ENCODE measurements around the gene MEGF9. TPM values are rescaled to one million over a fixed set of nuclear protein-coding genes. Genes with fewer than 3 reads are reported as not detected.

MEGF9 gene
- total and polyA plus RNA-seq, 2 donors (not counting 3 experiments of a cell fraction or from before 2014, with no cell fraction given) = 4.0 to 13.0 TPM

DNA sequence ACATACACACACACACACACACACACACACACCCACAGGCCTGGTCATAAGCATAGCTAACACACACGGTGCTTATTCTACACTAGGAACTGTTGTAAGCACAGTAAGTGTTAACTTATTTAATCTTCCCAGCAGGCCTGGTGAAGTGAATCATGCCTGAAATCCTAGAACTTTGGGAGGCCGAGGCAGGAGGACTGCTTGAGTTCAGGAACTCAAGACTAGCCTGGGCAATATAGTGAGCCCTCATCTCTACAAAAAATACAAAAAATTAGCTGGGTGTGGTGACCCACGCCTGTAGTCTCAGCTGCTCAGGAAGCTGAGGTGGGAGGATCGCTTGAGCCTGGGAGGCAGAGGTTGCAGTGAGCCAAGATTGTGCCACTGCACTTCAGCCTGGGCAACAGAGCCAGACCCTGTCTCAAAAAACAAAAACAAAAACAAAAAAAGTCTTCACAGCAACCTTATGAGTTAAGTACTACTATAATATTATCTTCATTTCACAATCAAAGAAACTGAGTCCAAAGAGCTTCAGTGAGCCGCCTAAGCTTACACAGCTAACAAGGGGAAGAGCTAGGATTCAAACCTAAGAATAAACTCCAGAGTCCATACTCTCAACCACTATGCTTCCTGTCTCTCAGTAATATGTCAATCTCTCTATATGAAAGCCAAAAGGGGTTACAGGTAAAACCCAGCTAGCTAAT lies 2.3 kb downstream of the MEGF9 start:
- FAIRE-seq = peak; percentile 58
- no peak overlapping the region for H2AFZ ChIP-seq (ENCODE audit: low read depth, low read length)
- intact Hi-C loops (cut with micrococcal nuclease) = loop anchor here (5.0 kb wide), 1 partner anchor 95 kb away; no protein-coding TSS in a partner anchor
- no peak overlapping the region for H3K27ac ChIP-seq (ENCODE audit: insufficient read depth, low read depth, low read length)
- BruUV-seq (replicated peaks) = no TSS peak
- H3K4me3 ChIP-seq (replicated peaks in 1 of 3; ENCODE audit: insufficient read depth in 1 of 3, low read depth in 1 of 3, low read length in 3 of 3) = no peak overlapping the region
- dilution Hi-C loops (cut with MboI; ENCODE audit: extremely low pct_ligation_motif_present, low sequenced_read_pairs) = no loop called here
- H3K27me3 ChIP-seq (ENCODE audit: control insufficient read depth in 2 of 2, insufficient read depth in 2 of 2, low read length in 2 of 2) = no peaks in the 10 kb centered on the region
- no peaks in the 10 kb centered on the region for H3K36me3 ChIP-seq (ENCODE audit: control insufficient read depth in 2 of 2, extremely low read depth in 1 of 2, insufficient read depth in 2 of 2, low read length in 2 of 2)
- DNase-seq (ENCODE audit: low read depth, low spot score) = no peak
- ChIA-PET CTCF (interaction anchor here (0.7 to 3.7 kb wide), 4 partner anchors 8 to 92 kb away, joined by 3 to 28 read pairs (median 4); no protein-coding TSS in a partner anchor), POLR2A (no interaction called here)
- no peaks in the 10 kb centered on the region for H4K20me1 ChIP-seq (replicated peaks; ENCODE audit: control insufficient read depth, extremely low read depth, insufficient read depth, low read length)
- peaks cover 2% of the 10 kb centered on the region for H3K79me2 ChIP-seq (ENCODE audit: control insufficient read depth, insufficient read depth, low read length)
- H3K9me1 ChIP-seq (replicated peaks; ENCODE audit: control insufficient read depth, extremely low read depth, insufficient read depth, low read length) = no peaks in the 10 kb centered on the region
- no peak for TF ChIP-seq FOS (IDR thresholded peaks at IDR 0.05; ENCODE audit: borderline replicate concordance, insufficient read depth, low read length)
- TF ChIP-seq GATA2 (IDR thresholded peaks at IDR 0.05; ENCODE audit: insufficient read depth, insufficient read length, low read depth, low read length) = no peak
- TF ChIP-seq, protein P1, sequence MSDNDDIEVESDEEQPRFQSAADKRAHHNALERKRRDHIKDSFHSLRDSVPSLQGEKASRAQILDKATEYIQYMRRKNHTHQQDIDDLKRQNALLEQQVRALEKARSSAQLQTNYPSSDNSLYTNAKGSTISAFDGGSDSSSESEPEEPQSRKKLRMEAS (IDR thresholded peaks at IDR 0.05; ENCODE audit: insufficient read depth, insufficient read length) = no peak
- TF ChIP-seq EZH2 (IDR thresholded peaks at IDR 0.05; ENCODE audit: borderline replicate concordance, low read depth, low read length, severe bottlenecking) = no peak
- no peak for TF ChIP-seq POLR2AphosphoS5 (IDR thresholded peaks at IDR 0.05; ENCODE audit: insufficient read depth, low read depth, low read length)
- TF ChIP-seq, protein P2, sequence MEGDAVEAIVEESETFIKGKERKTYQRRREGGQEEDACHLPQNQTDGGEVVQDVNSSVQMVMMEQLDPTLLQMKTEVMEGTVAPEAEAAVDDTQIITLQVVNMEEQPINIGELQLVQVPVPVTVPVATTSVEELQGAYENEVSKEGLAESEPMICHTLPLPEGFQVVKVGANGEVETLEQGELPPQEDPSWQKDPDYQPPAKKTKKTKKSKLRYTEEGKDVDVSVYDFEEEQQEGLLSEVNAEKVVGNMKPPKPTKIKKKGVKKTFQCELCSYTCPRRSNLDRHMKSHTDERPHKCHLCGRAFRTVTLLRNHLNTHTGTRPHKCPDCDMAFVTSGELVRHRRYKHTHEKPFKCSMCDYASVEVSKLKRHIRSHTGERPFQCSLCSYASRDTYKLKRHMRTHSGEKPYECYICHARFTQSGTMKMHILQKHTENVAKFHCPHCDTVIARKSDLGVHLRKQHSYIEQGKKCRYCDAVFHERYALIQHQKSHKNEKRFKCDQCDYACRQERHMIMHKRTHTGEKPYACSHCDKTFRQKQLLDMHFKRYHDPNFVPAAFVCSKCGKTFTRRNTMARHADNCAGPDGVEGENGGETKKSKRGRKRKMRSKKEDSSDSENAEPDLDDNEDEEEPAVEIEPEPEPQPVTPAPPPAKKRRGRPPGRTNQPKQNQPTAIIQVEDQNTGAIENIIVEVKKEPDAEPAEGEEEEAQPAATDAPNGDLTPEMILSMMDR (IDR thresholded peaks at IDR 0.05; ENCODE audit: extremely low read depth in 1 of 2, insufficient read depth in 1 of 2, low read depth in 1 of 2, low read length in 2 of 2) = no peak
- no peak for TF ChIP-seq MYC (IDR thresholded peaks at IDR 0.05; ENCODE audit: low read depth, low read length)
- no peak for TF ChIP-seq JUN (IDR thresholded peaks at IDR 0.05; ENCODE audit: borderline replicate concordance, insufficient read depth, insufficient read length, low read depth)
- no peak for TF ChIP-seq POLR2A (IDR thresholded peaks at IDR 0.05; ENCODE audit: low read depth, low read length)
- peak overlapping the region; percentile 78 for H3K4me2 ChIP-seq (ENCODE audit: insufficient read depth, low read length)
- H3K4me1 ChIP-seq (ENCODE audit: control insufficient read depth, extremely low read depth, insufficient read depth, low read length) = peaks cover 21% of the 10 kb centered on the region
- H3K9me3 ChIP-seq (replicated peaks; ENCODE audit: control insufficient read depth, insufficient read depth, low read length) = no peaks in the 10 kb centered on the region
- no peak overlapping the region for H3K9ac ChIP-seq (replicated peaks; ENCODE audit: extremely low read depth, insufficient read depth, low read length)
